Trophoblast cell (in vitro differentiated cells and primary cell): Measurements from ENCODE around the gene IL36B.

Experiments
- DNase-seq, 2 donors: peaks; one replicate each; pipeline ENCODE4 v3.0.0-alpha.2; 2016
- H2AFZ ChIP-seq: 2 replicates; pipeline ENCODE4 v1.6.1; 2013; ENCODE audit warnings: low read length, moderate library complexity, mild to moderate bottlenecking; ENCODE audit not compliant: insufficient read depth, poor library complexity
- H2AK5ac ChIP-seq: 2 replicates; pipeline ENCODE4 v1.6.1; 2013; ENCODE audit warnings: mild to moderate bottlenecking, low read length
- H2BK120ac ChIP-seq: 2 replicates; pipeline ENCODE4 v1.6.1; 2013; ENCODE audit warnings: low read length, mild to moderate bottlenecking, moderate library complexity; ENCODE audit not compliant: insufficient read depth, poor library complexity
- H2BK12ac ChIP-seq: 2 replicates; pipeline ENCODE4 v1.6.1; 2013; ENCODE audit warnings: mild to moderate bottlenecking, low read length, moderate library complexity
- H2BK5ac ChIP-seq: 2 replicates; pipeline ENCODE4 v1.6.1; 2013; ENCODE audit warnings: low read length, low read depth, moderate library complexity, mild to moderate bottlenecking; ENCODE audit not compliant: poor library complexity
- H3K14ac ChIP-seq: 2 replicates; pipeline ENCODE4 v1.6.1; 2013; ENCODE audit warnings: mild to moderate bottlenecking, low read length
- H3K18ac ChIP-seq: 2 replicates; pipeline ENCODE4 v1.6.1; 2013; ENCODE audit warnings: mild to moderate bottlenecking, low read length
- H3K23ac ChIP-seq: 2 replicates; pipeline ENCODE4 v1.6.1; 2013; ENCODE audit warnings: low read length
- H3K27ac ChIP-seq: 2 replicates; pipeline ENCODE4 v1.5.1; 2013; ENCODE audit warnings: low read depth, mild to moderate bottlenecking, inconsistent platforms, low read length, moderate library complexity
- H3K27me3 ChIP-seq: 2 replicates; pipeline ENCODE4 v1.6.1; 2013; ENCODE audit warnings: inconsistent platforms, mild to moderate bottlenecking, low read length, moderate library complexity; ENCODE audit not compliant: insufficient read depth
- H3K36me3 ChIP-seq, 2 experiments: 1 replicate in 1 of 2; 2 replicates in 1 of 2; pipeline ENCODE4 v1.6.1; 2013; ENCODE audit warnings: low read length in 2 of 2, mild to moderate bottlenecking in 2 of 2, moderate library complexity in 1 of 2; ENCODE audit not compliant: insufficient read depth in 2 of 2, control insufficient read depth in 1 of 2
- H3K4ac ChIP-seq: 2 replicates; pipeline ENCODE4 v1.6.1; 2013; ENCODE audit warnings: low read depth, mild to moderate bottlenecking, low read length, moderate library complexity
- H3K4me1 ChIP-seq, 2 experiments: 1 replicate in 1 of 2; 2 replicates in 1 of 2; pipeline ENCODE4 v1.6.1; 2013; ENCODE audit warnings: low read length in 2 of 2, mild to moderate bottlenecking in 2 of 2, moderate library complexity in 1 of 2; ENCODE audit not compliant: insufficient read depth in 2 of 2, control insufficient read depth in 1 of 2
- H3K4me2 ChIP-seq: 2 replicates; pipeline ENCODE4 v1.6.1; 2013; ENCODE audit warnings: inconsistent platforms, mild to moderate bottlenecking, low read length, moderate library complexity
- H3K4me3 ChIP-seq: 2 replicates; pipeline ENCODE4 v1.5.1; 2013; ENCODE audit warnings: mild to moderate bottlenecking, low read depth, low read length, inconsistent platforms
- H3K79me1 ChIP-seq: one replicate; pipeline ENCODE4 v1.6.1; 2013; ENCODE audit warnings: low read length
- H3K79me2 ChIP-seq: 2 replicates; pipeline ENCODE4 v1.6.1; 2013; ENCODE audit warnings: low read length, mild to moderate bottlenecking; ENCODE audit not compliant: control insufficient read depth, insufficient read depth, poor library complexity
- H3K9ac ChIP-seq: 2 replicates; pipeline ENCODE4 v1.6.1; 2013; ENCODE audit warnings: mild to moderate bottlenecking, low read length
- H3K9me3 ChIP-seq: 2 replicates; pipeline ENCODE4 v1.6.1; 2013; ENCODE audit warnings: low read depth, mild to moderate bottlenecking, control low read depth, inconsistent platforms, low read length; ENCODE audit not compliant: insufficient read depth
- H4K12ac ChIP-seq: 2 replicates; pipeline ENCODE4 v1.6.1; 2013; ENCODE audit warnings: low read depth, mild to moderate bottlenecking, low read length, moderate library complexity
- H4K8ac ChIP-seq: 2 replicates; pipeline ENCODE4 v1.6.1; 2013; ENCODE audit warnings: low read depth, mild to moderate bottlenecking, low read length, moderate library complexity
- H4K91ac ChIP-seq: one replicate; pipeline ENCODE4 v1.6.1; 2013; ENCODE audit warnings: low read depth, mild to moderate bottlenecking, low read length, moderate library complexity
- WGBS: extraction: QIAGEN DNeasy Blood & Tissue Kit; methylation state at CpG from one replicate; pipeline ENCODE4 v1.1.7; 2013; ENCODE audit warnings: missing lambda C conversion rate; ENCODE audit not compliant: insufficient read length, insufficient coverage; ENCODE audit errors: extremely low coverage; 5-methylcytosine and 5-hydroxymethylcytosine counted together

The IL36B gene

GRCh38 chr2:113025737-113026136 is 26.9 kb downstream of the IL36B start:
- no peak overlapping the region for H2BK120ac ChIP-seq
- H4K12ac ChIP-seq = no peak overlapping the region
- no peak overlapping the region for H3K9ac ChIP-seq
- H4K91ac ChIP-seq = no peak overlapping the region
- H2BK12ac ChIP-seq = no peak overlapping the region
- H3K14ac ChIP-seq = no peak overlapping the region
- H3K18ac ChIP-seq = no peak overlapping the region
- no peak for DNase-seq
- no peaks in the 10 kb centered on the region for H3K36me3 ChIP-seq
- H3K4me3 ChIP-seq = no peak overlapping the region
- no peak overlapping the region for H3K4ac ChIP-seq
- no CpG with 5 or more reads among the region's 2 CpGs for WGBS
- no peaks in the 10 kb centered on the region for H3K4me1 ChIP-seq
- no peaks in the 10 kb centered on the region for H3K9me3 ChIP-seq
- no peaks in the 10 kb centered on the region for H3K27me3 ChIP-seq
- no peak overlapping the region for H3K4me2 ChIP-seq
- no peak overlapping the region for H3K27ac ChIP-seq
- no peaks in the 10 kb centered on the region for H3K79me1 ChIP-seq
- no peak overlapping the region for H2AK5ac ChIP-seq
- H2BK5ac ChIP-seq = no peak overlapping the region
- H3K79me2 ChIP-seq = no peaks in the 10 kb centered on the region
- H3K23ac ChIP-seq = no peak overlapping the region
- H2AFZ ChIP-seq = no peak overlapping the region
- H4K8ac ChIP-seq = no peak overlapping the region

GRCh38 chr2:113024764-113025163 is 27.9 kb downstream of the IL36B start:
- Histone ChIP-seq H3K18ac (no peak overlapping the region), H3K27ac (no peak overlapping the region), H2AFZ (no peak overlapping the region), H3K36me3 (no peaks in the 10 kb centered on the region), H4K8ac (no peak overlapping the region), H3K14ac (no peak overlapping the region), H3K4me2 (no peak overlapping the region), H3K4ac (no peak overlapping the region), H3K4me3 (no peak overlapping the region), H3K27me3 (no peaks in the 10 kb centered on the region), H4K91ac (no peak overlapping the region), H3K79me2 (no peaks in the 10 kb centered on the region), H3K9ac (no peak overlapping the region), H4K12ac (no peak overlapping the region), H2AK5ac (no peak overlapping the region), H3K23ac (no peak overlapping the region), H3K9me3 (no peaks in the 10 kb centered on the region), H3K4me1 (no peaks in the 10 kb centered on the region), H2BK5ac (no peak overlapping the region), H2BK120ac (no peak overlapping the region), H2BK12ac (no peak overlapping the region), H3K79me1 (no peaks in the 10 kb centered on the region)
- DNase-seq = peak; percentile 12 to 64
- WGBS = no CpG with 5 or more reads among the region's 2 CpGs

- Histone ChIP-seq H2AK5ac (no peak overlapping the region), H3K14ac (no peak overlapping the region), H2AFZ (no peak overlapping the region), H3K27ac (no peak overlapping the region), H3K9ac (no peak overlapping the region), H3K4me1 (no peaks in the 10 kb centered on the region), H2BK120ac (no peak overlapping the region), H2BK5ac (no peak overlapping the region), H3K27me3 (no peaks in the 10 kb centered on the region), H3K36me3 (no peaks in the 10 kb centered on the region), H2BK12ac (no peak overlapping the region), H4K12ac (no peak overlapping the region), H3K4me2 (no peak overlapping the region), H3K23ac (no peak overlapping the region), H3K79me2 (no peaks in the 10 kb centered on the region), H3K4ac (no peak overlapping the region), H3K18ac (no peak overlapping the region), H3K79me1 (no peaks in the 10 kb centered on the region), H3K4me3 (no peak overlapping the region), H4K91ac (no peak overlapping the region), H4K8ac (no peak overlapping the region), H3K9me3 (no peaks in the 10 kb centered on the region)
- WGBS = 100% methylated on average over 2 of the region's 4 CpGs
- no peak for DNase-seq
These were observed 31.4 kb downstream of the IL36B start for GRCh38 chr2:113021312-113021711.

- no peak overlapping the region for H4K91ac ChIP-seq
- H3K9me3 ChIP-seq = peaks cover 2% of the 10 kb centered on the region
- no peak overlapping the region for H4K8ac ChIP-seq
- H3K4me2 ChIP-seq = no peak overlapping the region
- no peaks in the 10 kb centered on the region for H3K36me3 ChIP-seq
- no peaks in the 10 kb centered on the region for H3K79me2 ChIP-seq
- H2BK5ac ChIP-seq = no peak overlapping the region
- no peak overlapping the region for H2AK5ac ChIP-seq
- no peak overlapping the region for H3K27ac ChIP-seq
- no peak overlapping the region for H3K23ac ChIP-seq
- no peak overlapping the region for H3K14ac ChIP-seq
- no peak overlapping the region for H4K12ac ChIP-seq
- no peak for DNase-seq
- no peak overlapping the region for H2BK120ac ChIP-seq
- H3K27me3 ChIP-seq = no peaks in the 10 kb centered on the region
- H3K4ac ChIP-seq = no peak overlapping the region
- H3K4me1 ChIP-seq = no peaks in the 10 kb centered on the region
- no peak overlapping the region for H2BK12ac ChIP-seq
- H3K79me1 ChIP-seq = no peaks in the 10 kb centered on the region
- WGBS = no CpG with 5 or more reads among the region's 3 CpGs
- H2AFZ ChIP-seq = no peak overlapping the region
- no peak overlapping the region for H3K18ac ChIP-seq
- H3K4me3 ChIP-seq = no peak overlapping the region
- no peak overlapping the region for H3K9ac ChIP-seq
These were observed 34.2 kb downstream of the IL36B start for GRCh38 chr2:113018509-113018908.
